ENCODE measurements around the gene CCDC3. TPM values are rescaled to one million over a fixed set of nuclear protein-coding genes. Genes with fewer than 3 reads are reported as not detected.

The CCDC3 gene
- polyA plus RNA-seq, 2 donors: 3.2 to 24.3 TPM

GRCh38 chr10:12981570-12981969 lies 19.9 kb downstream of the CCDC3 start:
- H3K36me3 ChIP-seq (ENCODE audit: control insufficient read depth in 2 of 2, insufficient read depth in 2 of 2, low read length in 1 of 2): no peaks in the 10 kb centered on the region
- H3K27me3 ChIP-seq (ENCODE audit: control insufficient read depth in 1 of 2, insufficient read depth in 2 of 2, low read length in 2 of 2): no peaks in the 10 kb centered on the region
- no peak overlapping the region for H3K4me3 ChIP-seq (ENCODE audit: low read depth in 1 of 2, low read length in 2 of 2)
- no peak overlapping the region for H3K27ac ChIP-seq (ENCODE audit: low read depth in 2 of 2, low read length in 1 of 2)
- H3K4me1 ChIP-seq (ENCODE audit: control insufficient read depth in 2 of 2, insufficient read depth in 2 of 2, low read length in 1 of 2): no peaks in the 10 kb centered on the region
- WGBS, 2 donors: 66 to 70% methylated on average over 4 of the region's 4 CpGs
- peaks cover 0 to 2% of the 10 kb centered on the region in 2 donors for H3K9me3 ChIP-seq (ENCODE audit: control insufficient read depth in 2 of 2, insufficient read depth in 1 of 2, low read depth in 1 of 2, low read length in 1 of 2)

DNA sequence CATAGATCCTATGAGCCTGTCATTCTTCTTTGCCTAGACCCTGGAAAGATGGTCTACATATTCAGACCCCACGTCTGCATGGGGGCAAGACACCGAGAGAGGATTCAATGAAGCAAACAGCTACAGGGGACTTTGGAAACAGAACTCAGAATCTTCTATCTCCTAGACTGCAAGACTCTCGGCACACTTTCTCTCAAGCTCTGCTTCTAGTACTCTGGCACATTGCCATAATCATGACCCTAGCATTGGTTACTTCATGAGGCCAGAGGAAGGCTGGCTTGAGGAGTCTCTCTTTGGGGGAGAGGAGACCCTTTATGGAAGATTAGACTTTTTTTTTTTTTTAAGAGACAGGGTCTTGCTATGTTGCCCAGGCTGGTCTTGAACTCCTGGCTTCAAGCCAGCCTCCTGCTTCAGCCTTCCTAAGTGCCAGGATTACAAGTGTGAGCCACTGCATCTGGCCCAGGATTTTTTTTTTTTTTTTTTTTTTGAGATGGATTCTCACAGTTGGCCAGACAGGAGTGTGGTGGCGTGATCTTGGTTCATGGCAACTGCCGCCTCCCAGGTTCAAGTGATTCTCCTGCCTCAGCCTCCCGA lies 20.7 kb downstream of the CCDC3 start:
- Histone ChIP-seq H3K9me3 (ENCODE audit: control insufficient read depth in 2 of 2, insufficient read depth in 1 of 2, low read depth in 1 of 2, low read length in 1 of 2) (peaks cover 0 to 2% of the 10 kb centered on the region in 2 donors), H3K4me1 (ENCODE audit: control insufficient read depth in 2 of 2, insufficient read depth in 2 of 2, low read length in 1 of 2) (no peaks in the 10 kb centered on the region), H3K36me3 (ENCODE audit: control insufficient read depth in 2 of 2, insufficient read depth in 2 of 2, low read length in 1 of 2) (no peaks in the 10 kb centered on the region), H3K4me3 (ENCODE audit: low read depth in 1 of 2, low read length in 2 of 2) (no peak overlapping the region), H3K27me3 (ENCODE audit: control insufficient read depth in 1 of 2, insufficient read depth in 2 of 2, low read length in 2 of 2) (no peaks in the 10 kb centered on the region), H3K27ac (ENCODE audit: low read depth in 2 of 2, low read length in 1 of 2) (no peak overlapping the region)
- 77 to 81% methylated on average over 6 of the region's 6 CpGs for WGBS, 2 donors

- H3K9me3 ChIP-seq (ENCODE audit: control insufficient read depth in 2 of 2, insufficient read depth in 1 of 2, low read depth in 1 of 2, low read length in 1 of 2): peaks cover 0 to 2% of the 10 kb centered on the region in 2 donors
- H3K4me3 ChIP-seq (ENCODE audit: low read depth in 1 of 2, low read length in 2 of 2): no peak overlapping the region
- no peak overlapping the region for H3K27ac ChIP-seq (ENCODE audit: low read depth in 2 of 2, low read length in 1 of 2)
- 33 to 36% methylated on average over 7 of the region's 7 CpGs for WGBS, 2 donors
- H3K27me3 ChIP-seq (ENCODE audit: control insufficient read depth in 1 of 2, insufficient read depth in 2 of 2, low read length in 2 of 2): no peaks in the 10 kb centered on the region
- H3K4me1 ChIP-seq (ENCODE audit: control insufficient read depth in 2 of 2, insufficient read depth in 2 of 2, low read length in 1 of 2): peaks cover 0 to 3% of the 10 kb centered on the region in 2 donors
- H3K36me3 ChIP-seq (ENCODE audit: control insufficient read depth in 2 of 2, insufficient read depth in 2 of 2, low read length in 1 of 2): no peaks in the 10 kb centered on the region
Observed at GRCh38 chr10:12980102-12980661, 21.3 kb downstream of the CCDC3 start.

DNA sequence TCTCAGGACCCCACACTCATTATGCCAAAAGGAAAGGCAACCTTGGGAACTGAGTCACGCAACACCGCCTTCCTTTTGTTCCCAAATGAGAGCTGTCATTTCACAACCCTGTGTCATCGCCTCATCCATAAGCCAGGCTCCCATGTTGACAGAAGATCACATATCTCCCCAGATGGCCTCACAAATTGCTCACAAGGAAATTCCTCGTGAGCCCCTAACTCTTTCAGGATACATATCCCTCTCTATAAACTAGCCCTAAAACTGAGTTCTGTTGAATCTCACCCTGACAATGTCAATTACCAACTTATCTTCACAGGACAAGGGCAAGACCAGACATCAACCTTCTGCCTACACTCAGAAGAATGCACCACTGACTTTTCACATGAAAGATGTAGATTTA lies 22.6 kb downstream of the CCDC3 start:
- Histone ChIP-seq H3K9me3 (ENCODE audit: control insufficient read depth in 2 of 2, insufficient read depth in 1 of 2, low read depth in 1 of 2, low read length in 1 of 2) (no peaks in the 10 kb centered on the region), H3K4me3 (ENCODE audit: low read depth in 1 of 2, low read length in 2 of 2) (no peak overlapping the region), H3K4me1 (ENCODE audit: control insufficient read depth in 2 of 2, insufficient read depth in 2 of 2, low read length in 1 of 2) (peaks cover 0 to 3% of the 10 kb centered on the region in 2 donors), H3K36me3 (ENCODE audit: control insufficient read depth in 2 of 2, insufficient read depth in 2 of 2, low read length in 1 of 2) (no peaks in the 10 kb centered on the region), H3K27me3 (ENCODE audit: control insufficient read depth in 1 of 2, insufficient read depth in 2 of 2, low read length in 2 of 2) (no peaks in the 10 kb centered on the region), H3K27ac (ENCODE audit: low read depth in 2 of 2, low read length in 1 of 2) (no peak overlapping the region)
- WGBS, 2 donors: 82 to 90% methylated on average over 4 of the region's 4 CpGs

GRCh38 chr10:12975906-12976305 lies 25.6 kb downstream of the CCDC3 start:
- H3K9me3 ChIP-seq (ENCODE audit: control insufficient read depth in 2 of 2, insufficient read depth in 1 of 2, low read depth in 1 of 2, low read length in 1 of 2): no peaks in the 10 kb centered on the region
- WGBS, 2 donors: 46 to 67% methylated on average over 5 of the region's 5 CpGs
- H3K27me3 ChIP-seq (ENCODE audit: control insufficient read depth in 1 of 2, insufficient read depth in 2 of 2, low read length in 2 of 2): no peaks in the 10 kb centered on the region
- peaks cover 0 to 3% of the 10 kb centered on the region in 2 donors for H3K4me1 ChIP-seq (ENCODE audit: control insufficient read depth in 2 of 2, insufficient read depth in 2 of 2, low read length in 1 of 2)
- no peak overlapping the region for H3K27ac ChIP-seq (ENCODE audit: low read depth in 2 of 2, low read length in 1 of 2)
- H3K4me3 ChIP-seq (ENCODE audit: low read depth in 1 of 2, low read length in 2 of 2): no peak overlapping the region
- H3K36me3 ChIP-seq (ENCODE audit: control insufficient read depth in 2 of 2, insufficient read depth in 2 of 2, low read length in 1 of 2): no peaks in the 10 kb centered on the region

- Histone ChIP-seq H3K27me3 (ENCODE audit: control insufficient read depth in 1 of 2, insufficient read depth in 2 of 2, low read length in 2 of 2) (no peaks in the 10 kb centered on the region), H3K36me3 (ENCODE audit: control insufficient read depth in 2 of 2, insufficient read depth in 2 of 2, low read length in 1 of 2) (no peaks in the 10 kb centered on the region), H3K4me1 (ENCODE audit: control insufficient read depth in 2 of 2, insufficient read depth in 2 of 2, low read length in 1 of 2) (peaks cover 0 to 3% of the 10 kb centered on the region in 2 donors), H3K27ac (ENCODE audit: low read depth in 2 of 2, low read length in 1 of 2) (no peak overlapping the region), H3K4me3 (ENCODE audit: low read depth in 1 of 2, low read length in 2 of 2) (no peak overlapping the region), H3K9me3 (ENCODE audit: control insufficient read depth in 2 of 2, insufficient read depth in 1 of 2, low read depth in 1 of 2, low read length in 1 of 2) (no peaks in the 10 kb centered on the region)
- 68 to 81% methylated on average over 3 of the region's 3 CpGs for WGBS, 2 donors
Observed at GRCh38 chr10:12975266-12975665, 26.2 kb downstream of the CCDC3 start.

DNA sequence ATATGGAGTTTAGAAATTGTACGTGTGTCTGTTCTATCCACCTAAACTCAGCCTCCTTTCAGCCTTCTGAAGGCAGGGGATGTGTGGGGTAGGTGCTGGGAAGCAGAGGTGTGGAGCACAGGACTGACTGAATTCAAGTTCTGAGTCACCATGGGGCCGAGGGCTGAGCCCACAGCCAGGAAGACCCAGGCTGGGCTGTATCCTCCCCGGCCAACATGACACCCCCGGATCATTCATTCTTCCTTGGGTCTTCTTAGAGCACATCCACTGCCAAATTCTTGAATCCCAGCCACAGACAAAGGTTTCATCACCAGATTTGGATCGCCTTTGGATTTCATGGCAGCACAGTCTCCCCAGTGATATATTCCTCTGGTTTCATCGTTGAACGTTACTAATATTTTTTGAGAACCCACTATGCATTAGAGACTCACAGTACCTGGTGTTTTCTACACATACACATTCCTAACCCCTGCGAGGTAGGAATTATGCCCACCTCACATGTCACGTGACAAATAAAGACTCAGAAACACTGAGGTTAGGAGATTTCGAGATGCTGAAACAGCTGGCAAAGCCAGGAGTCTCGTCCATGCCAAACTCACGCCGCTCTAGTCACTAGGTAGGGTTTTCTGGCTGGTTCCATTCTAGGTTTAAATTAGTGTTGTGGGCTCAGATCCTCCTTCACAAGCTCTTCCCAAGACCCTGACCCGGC lies 26.9 kb downstream of the CCDC3 start:
- H3K4me1 ChIP-seq (ENCODE audit: control insufficient read depth in 2 of 2, insufficient read depth in 2 of 2, low read length in 1 of 2): peaks cover 0 to 3% of the 10 kb centered on the region in 2 donors
- no peaks in the 10 kb centered on the region for H3K36me3 ChIP-seq (ENCODE audit: control insufficient read depth in 2 of 2, insufficient read depth in 2 of 2, low read length in 1 of 2)
- 86 to 87% methylated on average over 14 of the region's 14 CpGs for WGBS, 2 donors
- H3K4me3 ChIP-seq (ENCODE audit: low read depth in 1 of 2, low read length in 2 of 2): no peak overlapping the region
- H3K27me3 ChIP-seq (ENCODE audit: control insufficient read depth in 1 of 2, insufficient read depth in 2 of 2, low read length in 2 of 2): no peaks in the 10 kb centered on the region
- H3K9me3 ChIP-seq (ENCODE audit: control insufficient read depth in 2 of 2, insufficient read depth in 1 of 2, low read depth in 1 of 2, low read length in 1 of 2): no peaks in the 10 kb centered on the region
- H3K27ac ChIP-seq (ENCODE audit: low read depth in 2 of 2, low read length in 1 of 2): no peak overlapping the region

- H3K4me1 ChIP-seq (ENCODE audit: control insufficient read depth in 2 of 2, insufficient read depth in 2 of 2, low read length in 1 of 2): peaks cover 0 to 3% of the 10 kb centered on the region in 2 donors
- no peak overlapping the region for H3K27ac ChIP-seq (ENCODE audit: low read depth in 2 of 2, low read length in 1 of 2)
- H3K36me3 ChIP-seq (ENCODE audit: control insufficient read depth in 2 of 2, insufficient read depth in 2 of 2, low read length in 1 of 2): no peaks in the 10 kb centered on the region
- H3K27me3 ChIP-seq (ENCODE audit: control insufficient read depth in 1 of 2, insufficient read depth in 2 of 2, low read length in 2 of 2): no peaks in the 10 kb centered on the region
- H3K4me3 ChIP-seq (ENCODE audit: low read depth in 1 of 2, low read length in 2 of 2): no peak overlapping the region
- 86 to 89% methylated on average over 9 of the region's 9 CpGs for WGBS, 2 donors
- H3K9me3 ChIP-seq (ENCODE audit: control insufficient read depth in 2 of 2, insufficient read depth in 1 of 2, low read depth in 1 of 2, low read length in 1 of 2): no peaks in the 10 kb centered on the region
Observed at GRCh38 chr10:12974078-12974477, 27.4 kb downstream of the CCDC3 start.

GRCh38 chr10:12973149-12973718 lies 28.3 kb downstream of the CCDC3 start:
- H3K4me3 ChIP-seq (ENCODE audit: low read depth in 1 of 2, low read length in 2 of 2): no peak overlapping the region
- no peaks in the 10 kb centered on the region for H3K9me3 ChIP-seq (ENCODE audit: control insufficient read depth in 2 of 2, insufficient read depth in 1 of 2, low read depth in 1 of 2, low read length in 1 of 2)
- H3K4me1 ChIP-seq (ENCODE audit: control insufficient read depth in 2 of 2, insufficient read depth in 2 of 2, low read length in 1 of 2): peaks cover 0 to 3% of the 10 kb centered on the region in 2 donors
- H3K36me3 ChIP-seq (ENCODE audit: control insufficient read depth in 2 of 2, insufficient read depth in 2 of 2, low read length in 1 of 2): no peaks in the 10 kb centered on the region
- H3K27ac ChIP-seq (ENCODE audit: low read depth in 2 of 2, low read length in 1 of 2): no peak overlapping the region
- WGBS, 2 donors: 81 to 82% methylated on average over 8 of the region's 8 CpGs
- H3K27me3 ChIP-seq (ENCODE audit: control insufficient read depth in 1 of 2, insufficient read depth in 2 of 2, low read length in 2 of 2): no peaks in the 10 kb centered on the region

All from esophagus (tissue), 2 donors.